Esophagus squamous epithelium (tissue), 4 donors: ENCODE data around the gene STX3.

Experiments
- CTCF ChIP-seq, 6 experiments: fragments of 450-650 bp in 4 of 6; fragments of 200-600 bp in 2 of 6; sonication (generic) in 2 of 6; IDR thresholded peaks; one replicate each; pipeline ENCODE4 v1.5.1; 2016 to 2019; ENCODE audit warnings: antibody characterized with exemption in 6 of 6, mild to moderate bottlenecking in 4 of 6, moderate library complexity in 4 of 6
- POLR2A ChIP-seq, 4 donors: fragments of 450-650 bp; IDR thresholded peaks; one replicate each; pipeline ENCODE4 v1.6.1; 2017; ENCODE audit warnings: antibody characterized with exemption in 4 of 4, mild to moderate bottlenecking in 4 of 4, moderate library complexity in 3 of 4

- TF ChIP-seq CTCF (IDR thresholded peaks at IDR 0.05) (no peak), POLR2A (IDR thresholded peaks at IDR 0.05) (no peak)
Observed at GRCh38 chr11:59729834-59730233, 25.3 kb upstream of the STX3 start.
